ENCODE data around the gene SNX24.

DNA sequence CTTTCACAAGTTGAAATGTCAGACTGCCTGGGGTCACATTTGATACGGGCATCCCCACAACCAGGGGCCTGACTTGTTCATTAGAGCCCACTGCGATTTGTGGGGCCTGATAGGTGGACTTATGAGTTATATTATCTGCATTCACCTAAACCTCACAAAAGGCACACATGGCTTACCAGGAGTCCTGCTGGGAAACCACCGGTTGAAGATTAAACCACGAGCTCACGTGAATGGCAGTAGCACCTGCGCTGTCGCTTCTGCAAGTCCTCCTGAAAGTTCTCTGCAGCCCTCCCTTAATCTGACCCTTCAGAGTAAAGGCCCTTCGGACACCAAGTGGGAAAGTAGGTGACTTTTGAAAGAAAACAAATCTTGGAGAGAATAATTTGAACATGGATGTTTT, 122.2 kb downstream of the SNX24 start:
- TF ChIP-seq, protein P1, sequence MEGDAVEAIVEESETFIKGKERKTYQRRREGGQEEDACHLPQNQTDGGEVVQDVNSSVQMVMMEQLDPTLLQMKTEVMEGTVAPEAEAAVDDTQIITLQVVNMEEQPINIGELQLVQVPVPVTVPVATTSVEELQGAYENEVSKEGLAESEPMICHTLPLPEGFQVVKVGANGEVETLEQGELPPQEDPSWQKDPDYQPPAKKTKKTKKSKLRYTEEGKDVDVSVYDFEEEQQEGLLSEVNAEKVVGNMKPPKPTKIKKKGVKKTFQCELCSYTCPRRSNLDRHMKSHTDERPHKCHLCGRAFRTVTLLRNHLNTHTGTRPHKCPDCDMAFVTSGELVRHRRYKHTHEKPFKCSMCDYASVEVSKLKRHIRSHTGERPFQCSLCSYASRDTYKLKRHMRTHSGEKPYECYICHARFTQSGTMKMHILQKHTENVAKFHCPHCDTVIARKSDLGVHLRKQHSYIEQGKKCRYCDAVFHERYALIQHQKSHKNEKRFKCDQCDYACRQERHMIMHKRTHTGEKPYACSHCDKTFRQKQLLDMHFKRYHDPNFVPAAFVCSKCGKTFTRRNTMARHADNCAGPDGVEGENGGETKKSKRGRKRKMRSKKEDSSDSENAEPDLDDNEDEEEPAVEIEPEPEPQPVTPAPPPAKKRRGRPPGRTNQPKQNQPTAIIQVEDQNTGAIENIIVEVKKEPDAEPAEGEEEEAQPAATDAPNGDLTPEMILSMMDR (IDR thresholded peaks at IDR 0.05), result no peak
- TF ChIP-seq POLR2A (IDR thresholded peaks at IDR 0.05) (no peak), POLR2AphosphoS5 (IDR thresholded peaks at IDR 0.05) (no peak)
